ENCODE results near the gene STEAP1B. TPM values are rescaled to one million over a fixed set of nuclear protein-coding genes. Genes with fewer than 3 reads are reported as not detected.

STEAP1B gene
- total RNA-seq, 1 experiment from 2014 or later, result 0.27 TPM

DNA sequence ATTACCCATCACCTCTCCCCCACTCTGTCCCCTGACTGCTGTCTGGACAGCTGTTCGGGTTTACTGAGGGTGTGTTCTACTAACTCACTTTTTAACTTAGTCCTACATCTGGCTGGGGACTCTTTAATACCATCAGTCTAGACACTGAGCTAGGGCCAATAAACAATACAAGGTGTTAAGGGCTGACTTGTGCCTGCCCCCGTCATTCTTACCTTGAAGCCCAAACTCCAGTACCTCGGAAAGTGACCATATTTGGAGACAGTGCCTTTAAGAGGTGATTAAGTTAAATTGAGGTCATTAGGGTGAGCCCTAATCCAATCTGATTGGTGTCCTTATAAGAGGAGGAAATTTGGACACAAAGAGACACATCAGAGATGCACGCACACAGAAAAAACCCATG, 35.7 kb downstream of the STEAP1B start:
- DNase-seq (ENCODE audit: low read depth, low spot score), result no peak
- Histone ChIP-seq H3K9ac (ENCODE audit: low read length) (no peak overlapping the region), H3K36me3 (ENCODE audit: control insufficient read depth in 1 of 2, insufficient read depth in 2 of 2, low read length in 2 of 2) (no peaks in the 10 kb centered on the region), H3K27ac (ENCODE audit: low read depth, low read length) (no peak overlapping the region), H2AFZ (ENCODE audit: low read depth, low read length, poor library complexity, severe bottlenecking) (no peak overlapping the region), H3K79me2 (ENCODE audit: insufficient read depth, low read length) (no peaks in the 10 kb centered on the region), H4K20me1 (ENCODE audit: insufficient read depth) (no peaks in the 10 kb centered on the region), H3K4me1 (ENCODE audit: control insufficient read depth in 1 of 2, insufficient read depth in 2 of 2, low read length in 2 of 2) (no peaks in the 10 kb centered on the region), H3K27me3 (ENCODE audit: insufficient read depth, low read length) (no peaks in the 10 kb centered on the region), H3K4me3 (replicated peaks in 1 of 2; ENCODE audit: low read depth in 1 of 2, low read length in 2 of 2) (no peak overlapping the region), H3K9me3 (ENCODE audit: control insufficient read depth in 1 of 2, insufficient read depth in 1 of 2, low read depth in 1 of 2, low read length in 2 of 2) (no peaks in the 10 kb centered on the region), H3K4me2 (ENCODE audit: low read length) (no peak overlapping the region), H3K9me2 (ENCODE audit: insufficient read depth) (no peaks in the 10 kb centered on the region)
- ChIA-PET RAD21 (ENCODE audit: low non-redundant PET in 1 of 2, low total read pairs in 2 of 2, uncharacterized antibody in 2 of 2, unreplicated experiment in 2 of 2) (no interaction called here), CTCF (no interaction called here), POLR2A (no interaction called here)
- ATAC-seq, result no peak
- TF ChIP-seq ZBTB33 (IDR thresholded peaks at IDR 0.05; ENCODE audit: extremely low read depth, insufficient replicate concordance, low read length) (no peak), POLR2AphosphoS5 (IDR thresholded peaks at IDR 0.05; ENCODE audit: low read depth, low read length) (no peak), FOSL1 (IDR thresholded peaks at IDR 0.05; ENCODE audit: low read depth) (no peak), ELF1 (IDR thresholded peaks at IDR 0.05; ENCODE audit: borderline replicate concordance, low read depth) (no peak), YY1 (IDR thresholded peaks at IDR 0.05; ENCODE audit: extremely low read depth, insufficient replicate concordance, low read depth, low read length) (no peak), TCF7L2 (IDR thresholded peaks at IDR 0.05; ENCODE audit: borderline replicate concordance, extremely low read depth, insufficient read depth, insufficient read length) (no peak), MAX (IDR thresholded peaks at IDR 0.05) (no peak)
- intact Hi-C loops (cut with micrococcal nuclease), result no loop called here
- BruUV-seq (replicated peaks), result no TSS peak

Measured in HCT116 (cell line).